ENCODE results near the gene FAM3A. TPM values are rescaled to one million over a fixed set of nuclear protein-coding genes. Genes with fewer than 3 reads are reported as not detected.
"Not testable (repeated sequence)": the region's sequence is repeated elsewhere in the genome, so short reads cannot be mapped to it uniquely, and the experiment has no call there.

FAM3A gene
- total RNA-seq, 1 donor from 2014 or later: 4.5 TPM

DNA sequence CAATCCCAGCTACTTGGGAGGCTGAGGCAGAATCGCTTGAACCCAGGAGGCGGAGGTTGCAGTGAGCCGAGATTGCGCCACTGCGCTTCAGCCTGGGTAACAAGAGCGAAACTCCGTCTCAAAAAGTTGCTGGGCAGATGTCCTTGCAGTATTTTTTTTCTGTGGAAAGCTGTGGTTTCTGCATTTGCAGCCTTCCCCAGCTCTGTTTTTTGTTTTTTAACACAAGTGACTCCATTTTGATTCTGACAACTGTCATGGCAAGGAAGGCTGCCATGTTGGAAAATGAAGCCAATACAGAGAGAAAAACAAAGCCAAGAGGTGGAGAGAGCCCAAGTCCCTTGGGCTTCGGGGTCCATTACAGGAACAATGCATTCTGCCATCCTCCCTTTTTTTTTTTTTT lies 13.9 kb downstream of the FAM3A start:
- no peaks in the 10 kb centered on the region for H3K9me3 ChIP-seq (ENCODE audit: low read depth)
- Mint-ChIP-seq H3K36me3 (peaks cover 2% of the 10 kb centered on the region), H3K9me3 (peaks cover 10% of the 10 kb centered on the region), H3K27me3 (ENCODE audit: insufficient read depth, low read depth) (peaks cover 3% of the 10 kb centered on the region), H3K27ac (no peak overlapping the region), H3K4me1 (no peaks in the 10 kb centered on the region), H3K4me3 (no peak overlapping the region)
- H2AFZ ChIP-seq (replicated peaks): no peak overlapping the region
- no peak overlapping the region for H3K4me3 ChIP-seq
- H3F3A ChIP-seq (ENCODE audit: low read depth): no peaks in the 10 kb centered on the region
- no peaks in the 10 kb centered on the region for H3K79me2 ChIP-seq (ENCODE audit: low read depth)
- no peaks in the 10 kb centered on the region for H4K20me1 ChIP-seq (ENCODE audit: low read depth)
- no peaks in the 10 kb centered on the region for H3K4me1 ChIP-seq
- TF ChIP-seq, protein P1, sequence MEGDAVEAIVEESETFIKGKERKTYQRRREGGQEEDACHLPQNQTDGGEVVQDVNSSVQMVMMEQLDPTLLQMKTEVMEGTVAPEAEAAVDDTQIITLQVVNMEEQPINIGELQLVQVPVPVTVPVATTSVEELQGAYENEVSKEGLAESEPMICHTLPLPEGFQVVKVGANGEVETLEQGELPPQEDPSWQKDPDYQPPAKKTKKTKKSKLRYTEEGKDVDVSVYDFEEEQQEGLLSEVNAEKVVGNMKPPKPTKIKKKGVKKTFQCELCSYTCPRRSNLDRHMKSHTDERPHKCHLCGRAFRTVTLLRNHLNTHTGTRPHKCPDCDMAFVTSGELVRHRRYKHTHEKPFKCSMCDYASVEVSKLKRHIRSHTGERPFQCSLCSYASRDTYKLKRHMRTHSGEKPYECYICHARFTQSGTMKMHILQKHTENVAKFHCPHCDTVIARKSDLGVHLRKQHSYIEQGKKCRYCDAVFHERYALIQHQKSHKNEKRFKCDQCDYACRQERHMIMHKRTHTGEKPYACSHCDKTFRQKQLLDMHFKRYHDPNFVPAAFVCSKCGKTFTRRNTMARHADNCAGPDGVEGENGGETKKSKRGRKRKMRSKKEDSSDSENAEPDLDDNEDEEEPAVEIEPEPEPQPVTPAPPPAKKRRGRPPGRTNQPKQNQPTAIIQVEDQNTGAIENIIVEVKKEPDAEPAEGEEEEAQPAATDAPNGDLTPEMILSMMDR (IDR thresholded peaks at IDR 0.05): no peak
- TF ChIP-seq EZH2 (IDR thresholded peaks at IDR 0.05): no peak
- TF ChIP-seq EZH2phosphoT487 (IDR thresholded peaks at IDR 0.05): no peak
- DNase-seq (ENCODE audit: low spot score): no peak
- no peaks in the 10 kb centered on the region for H3K27me3 ChIP-seq
- H3K27ac ChIP-seq: no peak overlapping the region
- H3K9ac ChIP-seq: no peak overlapping the region
- H3K36me3 ChIP-seq: no peaks in the 10 kb centered on the region
- no peak overlapping the region for H3K4me2 ChIP-seq

DNA sequence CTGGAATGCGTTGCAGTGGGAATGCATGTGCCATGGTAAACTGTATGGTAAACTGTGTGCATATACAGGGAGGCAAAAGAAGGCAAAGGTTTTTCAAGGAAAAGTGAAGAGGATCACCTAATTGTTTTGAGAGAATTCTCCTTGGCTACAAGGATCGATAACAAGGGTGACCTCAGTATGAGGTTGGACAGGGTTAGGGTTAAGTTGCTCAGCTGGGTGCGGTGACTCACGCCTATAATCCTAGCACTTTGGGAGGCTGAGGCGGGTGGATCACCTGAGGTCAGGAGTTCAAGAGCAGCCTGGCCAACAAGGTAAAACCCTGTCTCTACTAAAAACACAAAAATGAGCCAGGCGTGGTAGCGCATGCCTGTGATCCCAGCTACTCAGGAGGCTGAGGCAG lies 14.6 kb downstream of the FAM3A start:
- not testable (repeated sequence) for H3K27ac ChIP-seq; H3K27ac Mint-ChIP-seq; H2AFZ ChIP-seq (replicated peaks); H3K4me1 ChIP-seq; H3K4me2 ChIP-seq; H3K27me3 Mint-ChIP-seq (ENCODE audit: insufficient read depth, low read depth); H3K36me3 ChIP-seq; H3F3A ChIP-seq (ENCODE audit: low read depth); H4K20me1 ChIP-seq (ENCODE audit: low read depth); DNase-seq (ENCODE audit: low spot score); H3K4me3 ChIP-seq; H3K9ac ChIP-seq; H3K4me1 Mint-ChIP-seq; H3K27me3 ChIP-seq; H3K9me3 ChIP-seq (ENCODE audit: low read depth); H3K79me2 ChIP-seq (ENCODE audit: low read depth); H3K36me3 Mint-ChIP-seq
- Mint-ChIP-seq H3K4me3 (peak overlapping the region; percentile 4), H3K9me3 (peaks cover 10% of the 10 kb centered on the region)

DNA sequence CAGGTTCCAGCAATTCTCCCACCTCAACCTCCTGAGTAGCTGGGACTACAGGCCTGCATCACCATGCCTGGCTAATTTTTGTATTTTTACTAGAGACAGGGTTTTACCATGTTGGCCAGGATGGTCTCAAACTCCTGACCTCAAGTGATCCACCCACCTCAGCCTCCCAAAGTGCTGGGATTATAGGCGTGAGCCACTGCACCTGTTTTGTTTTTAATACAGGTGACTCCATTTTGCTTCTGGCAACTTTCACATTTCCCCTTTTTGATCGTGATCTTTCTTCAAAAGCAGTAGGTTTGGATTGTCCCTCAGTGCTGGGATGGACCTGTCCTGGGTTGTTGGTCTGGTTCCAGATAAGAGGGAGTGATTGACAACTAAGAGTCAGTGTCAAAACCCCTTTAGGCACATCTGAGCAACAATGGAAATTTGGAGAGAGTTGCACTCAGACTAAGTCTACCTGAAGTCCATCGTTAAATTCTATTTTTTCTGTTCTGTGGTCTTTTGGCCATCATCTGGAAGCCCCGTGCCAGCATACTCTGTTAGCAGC lies 19.4 kb downstream of the FAM3A start:
- H3K9ac ChIP-seq; H3K36me3 Mint-ChIP-seq; H3K4me2 ChIP-seq; H3K9me3 ChIP-seq (ENCODE audit: low read depth); H3K4me3 ChIP-seq; H3K27ac Mint-ChIP-seq; H3K4me1 ChIP-seq; H3K79me2 ChIP-seq (ENCODE audit: low read depth); H3F3A ChIP-seq (ENCODE audit: low read depth); H2AFZ ChIP-seq (replicated peaks); DNase-seq (ENCODE audit: low spot score); H3K4me3 Mint-ChIP-seq; H3K36me3 ChIP-seq; H3K27me3 ChIP-seq; H3K27ac ChIP-seq; H3K4me1 Mint-ChIP-seq; H4K20me1 ChIP-seq (ENCODE audit: low read depth); H3K9me3 Mint-ChIP-seq; H3K27me3 Mint-ChIP-seq (ENCODE audit: insufficient read depth, low read depth): not testable (repeated sequence)

DNA sequence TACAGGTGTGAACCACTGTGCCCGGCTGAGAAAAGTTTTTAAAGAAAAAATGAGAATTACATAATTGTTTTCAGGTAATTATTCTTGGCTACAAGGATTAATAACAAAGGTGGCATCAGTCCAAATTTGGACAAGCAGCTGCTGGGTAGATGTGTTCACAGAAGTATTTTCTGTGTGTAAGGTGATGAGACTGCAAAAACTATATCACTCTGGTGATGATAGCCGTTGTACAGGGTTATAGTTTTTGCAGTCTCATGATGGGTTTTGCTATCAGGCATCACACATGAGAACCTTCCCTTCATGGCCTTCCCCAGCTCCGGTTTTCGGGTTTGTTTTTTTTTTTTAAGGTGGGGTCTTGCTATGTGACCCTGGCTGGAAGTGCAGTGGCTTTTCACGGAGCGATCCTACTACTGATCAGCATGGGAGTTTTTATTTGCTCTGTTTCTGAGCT lies 20.5 kb downstream of the FAM3A start:
- H3K4me2 ChIP-seq: no peak overlapping the region
- DNase-seq (ENCODE audit: low spot score): no peak
- H3K9me3 ChIP-seq (ENCODE audit: low read depth): no peaks in the 10 kb centered on the region
- Mint-ChIP-seq H3K27me3 (ENCODE audit: insufficient read depth, low read depth) (peaks cover 4% of the 10 kb centered on the region), H3K27ac (no peak overlapping the region), H3K9me3 (peaks cover 10% of the 10 kb centered on the region), H3K36me3 (no peaks in the 10 kb centered on the region), H3K4me3 (no peak overlapping the region), H3K4me1 (no peaks in the 10 kb centered on the region)
- H3K9ac ChIP-seq: no peak overlapping the region
- H3F3A ChIP-seq (ENCODE audit: low read depth): peaks cover 7% of the 10 kb centered on the region
- H3K27me3 ChIP-seq: no peaks in the 10 kb centered on the region
- TF ChIP-seq, protein P1 (IDR thresholded peaks at IDR 0.05): no peak
- TF ChIP-seq EZH2 (IDR thresholded peaks at IDR 0.05) (no peak), EZH2phosphoT487 (IDR thresholded peaks at IDR 0.05) (no peak)
- H3K27ac ChIP-seq: no peak overlapping the region
- no peaks in the 10 kb centered on the region for H3K79me2 ChIP-seq (ENCODE audit: low read depth)
- H3K4me1 ChIP-seq: no peaks in the 10 kb centered on the region
- no peak overlapping the region for H2AFZ ChIP-seq (replicated peaks)
- no peak overlapping the region for H3K4me3 ChIP-seq
- no peaks in the 10 kb centered on the region for H4K20me1 ChIP-seq (ENCODE audit: low read depth)
- H3K36me3 ChIP-seq: no peaks in the 10 kb centered on the region

Measured in neural progenitor cell (in vitro differentiated cells).